Endothelial cell of umbilical vein (primary cell): Measurements from ENCODE around the gene TIPIN. TPM values are rescaled to one million over a fixed set of nuclear protein-coding genes. Genes with fewer than 3 reads are reported as not detected.
"Not testable (repeated sequence)": the region's sequence is repeated elsewhere in the genome, so short reads cannot be mapped to it uniquely, and the experiment has no call there.

Experiments used
- BruUV-seq: library from RNA; stranded (reverse); fragments of 400-500 nt; replicated peaks from 2 replicates; lab custom pipeline; 2021; lab: Mats Ljungman, UMichigan
- CTCF ChIA-PET: fragments of 300-600, 350-600 bp; sonication (Branson Sonifier 250); formaldehyde crosslinking; loops from one replicate; lab custom pipeline; 2021; ENCODE audit warnings: antibody characterized with exemption, inconsistent platforms; lab: Charles Lee
- POLR2A ChIA-PET: fragments of 300-600, 350-600 bp; sonication (Branson Sonifier 250); formaldehyde crosslinking; loops from one replicate; lab custom pipeline; 2021; ENCODE audit warnings: antibody characterized with exemption, inconsistent platforms; lab: Charles Lee
- DNase-seq: peaks from one replicate; pipeline ENCODE4 v3.0.0-alpha.2; 2011; ENCODE audit warnings: low read depth, low spot score
- FAIRE-seq: peaks from 2 replicates; lab custom pipeline; 2011; peaks lifted over from hg19 to GRCh38; lab: Jason Lieb, UNC
- H2AFZ ChIP-seq: 2 replicates; pipeline ENCODE4 v1.6.0; 2012; ENCODE audit warnings: low read depth, low read length, control low read depth, inconsistent platforms
- H3K27ac ChIP-seq: 2 replicates; pipeline ENCODE4 v1.5.1; 2011; ENCODE audit warnings: low read depth, mild to moderate bottlenecking, control low read depth, low read length, moderate library complexity; ENCODE audit not compliant: insufficient read depth
- H3K27me3 ChIP-seq, 2 experiments: 2 replicates each; pipeline versions ENCODE4 v1.6.0 to v1.6.1; 2011; ENCODE audit warnings: low read length in 2 of 2, mixed read lengths in 1 of 2; ENCODE audit not compliant: control insufficient read depth in 2 of 2, insufficient read depth in 2 of 2
- H3K36me3 ChIP-seq, 2 experiments: 2 replicates in 1 of 2; 3 replicates in 1 of 2; pipeline ENCODE4 v1.5.1; 2011; ENCODE audit warnings: low read length in 2 of 2, mild to moderate bottlenecking in 1 of 2, moderate library complexity in 1 of 2; ENCODE audit not compliant: control insufficient read depth in 2 of 2, insufficient read depth in 2 of 2; ENCODE audit errors: extremely low read depth in 1 of 2
- H3K4me1 ChIP-seq: 3 replicates; pipeline ENCODE4 v1.5.1; 2011; ENCODE audit warnings: mild to moderate bottlenecking, low read length; ENCODE audit not compliant: control insufficient read depth, insufficient read depth; ENCODE audit errors: extremely low read depth
- H3K4me2 ChIP-seq: 2 replicates; pipeline ENCODE4 v1.6.1; 2011; ENCODE audit warnings: low read length, control low read depth, mixed read lengths; ENCODE audit not compliant: insufficient read depth
- H3K4me3 ChIP-seq, 3 experiments: fragments of 200-600 bp in 1 of 3; sonication (generic), shearing (Covaris generic) in 1 of 3; replicated peaks in 1 of 3; 2 replicates each; pipeline ENCODE4 v1.5.1; 2011 to 2016; ENCODE audit warnings: control low read depth in 3 of 3, low read length in 3 of 3, mild to moderate bottlenecking in 2 of 3, inconsistent platforms in 1 of 3, low read depth in 1 of 3, moderate library complexity in 1 of 3; ENCODE audit not compliant: insufficient read depth in 1 of 3
- H3K79me2 ChIP-seq: 2 replicates; pipeline ENCODE4 v1.6.0; 2012; ENCODE audit warnings: low read length, inconsistent platforms; ENCODE audit not compliant: control insufficient read depth, insufficient read depth
- H3K9ac ChIP-seq: replicated peaks from 2 replicates; pipeline ENCODE3; 2011; ENCODE audit warnings: low read length, control low read depth; ENCODE audit not compliant: insufficient read depth; ENCODE audit errors: extremely low read depth
- H3K9me1 ChIP-seq: replicated peaks from 3 replicates; pipeline ENCODE4 v1.6.0; 2011; ENCODE audit warnings: mild to moderate bottlenecking, low read length; ENCODE audit not compliant: control insufficient read depth, insufficient read depth; ENCODE audit errors: extremely low read depth
- H3K9me3 ChIP-seq: replicated peaks from 2 replicates; pipeline ENCODE4 v1.5.1; 2012; ENCODE audit warnings: low read length, inconsistent platforms; ENCODE audit not compliant: control insufficient read depth, insufficient read depth
- H4K20me1 ChIP-seq: replicated peaks from 2 replicates; pipeline ENCODE3; 2011; ENCODE audit warnings: mild to moderate bottlenecking, low read length; ENCODE audit not compliant: control insufficient read depth, insufficient read depth; ENCODE audit errors: extremely low read depth
- MAX ChIP-seq: IDR thresholded peaks from 2 replicates; pipeline ENCODE4 v1.6.1; 2011; ENCODE audit not compliant: insufficient read depth, insufficient read length
- POLR2A ChIP-seq: IDR thresholded peaks from 2 replicates; pipeline ENCODE4 v1.6.1; 2012; ENCODE audit warnings: low read depth, mild to moderate bottlenecking, control low read depth, low read length
- POLR2AphosphoS5 ChIP-seq: IDR thresholded peaks from 2 replicates; pipeline ENCODE4 v1.6.1; 2012; ENCODE audit warnings: low read depth, mild to moderate bottlenecking, control low read depth, low read length, moderate library complexity; ENCODE audit not compliant: insufficient read depth
- dilution Hi-C: fragments of 300-500 bp; cut with MboI; formaldehyde crosslinking; loops from one replicate; pipeline ENCODE4 v1.15.0; 2019; ENCODE audit warnings: low sequenced_read_pairs; ENCODE audit not compliant: extremely low pct_ligation_motif_present
- intact Hi-C: fragments of 100-400 bp; cut with micrococcal nuclease; formaldehyde crosslinking; loops from one replicate; pipeline ENCODE4 v1.10.0; 2022
- polyA plus RNA-seq, 4 experiments: library from polyadenylated mRNA; depleted of rRNA in 3 of 4; stranded (reverse) in 3 of 4; unstranded in 1 of 4; fragments of >200 nt; gene quantifications; 2 replicates each; pipeline versions ENCODE4 v1.2.1 to v1.2.3, GENCODE V29; 2011 to 2012; ENCODE audit warnings: missing spikeins in 1 of 4
- total RNA-seq: library from RNA; stranded (reverse); gene quantifications from 2 replicates; pipeline ENCODE4 v1.2.3, GENCODE V29; 2021

The TIPIN gene
- total and polyA plus RNA-seq, 2 donors (not counting 3 experiments of a cell fraction or from before 2014, with no cell fraction given), result 3.6 to 15.4 TPM

DNA sequence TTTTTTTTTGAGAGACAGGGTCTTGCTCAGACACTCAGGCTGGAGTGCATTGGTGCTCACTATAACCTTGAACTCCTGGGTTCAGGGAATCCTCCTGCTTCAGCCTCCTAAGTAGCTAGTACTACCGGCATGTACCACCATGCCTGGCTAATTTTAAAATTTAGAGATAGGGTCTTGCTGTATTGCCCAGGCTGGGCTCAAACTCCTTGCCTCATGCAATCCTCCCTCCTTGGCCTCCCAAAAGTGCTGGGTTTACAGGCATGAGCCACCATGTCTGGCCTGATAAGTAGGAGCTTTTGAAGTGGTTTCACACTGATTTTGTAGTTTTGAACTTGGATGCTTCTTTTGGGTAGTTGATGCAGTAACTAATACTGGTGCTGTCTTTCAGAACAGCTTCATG lies 38.0 kb upstream of the TIPIN start:
- ChIA-PET POLR2A (no interaction called here), CTCF (interaction anchor here (2.1 kb wide), 1 partner anchor 11 kb away, joined by 11 read pairs; no protein-coding TSS in a partner anchor)
- intact Hi-C loops (no loop called here), dilution Hi-C loops (no loop called here)
- no peak overlapping the region for H3K27ac ChIP-seq
- no peak overlapping the region for H3K4me2 ChIP-seq
- FAIRE-seq, result no peak
- peaks cover 4% of the 10 kb centered on the region for H4K20me1 ChIP-seq
- no peak overlapping the region for H3K4me3 ChIP-seq
- no peak for TF ChIP-seq MAX
- no peak for TF ChIP-seq POLR2AphosphoS5
- TF ChIP-seq POLR2A, result no peak
- no peaks in the 10 kb centered on the region for H3K27me3 ChIP-seq
- H3K9me1 ChIP-seq, result no peaks in the 10 kb centered on the region
- no peak for DNase-seq
- H2AFZ ChIP-seq, result no peak overlapping the region
- H3K36me3 ChIP-seq, result no peaks in the 10 kb centered on the region
- H3K4me1 ChIP-seq, result peaks cover 17% of the 10 kb centered on the region
- no TSS peak for BruUV-seq
- no peaks in the 10 kb centered on the region for H3K9me3 ChIP-seq
- H3K79me2 ChIP-seq, result peaks cover 92% of the 10 kb centered on the region
- H3K9ac ChIP-seq, result no peak overlapping the region

- H3K9ac ChIP-seq, H3K9me3 ChIP-seq, H3K4me3 ChIP-seq, DNase-seq, BruUV-seq, H3K36me3 ChIP-seq, intact Hi-C loops, dilution Hi-C loops, H3K27ac ChIP-seq, H3K27me3 ChIP-seq, H3K9me1 ChIP-seq, FAIRE-seq, H4K20me1 ChIP-seq, H3K4me2 ChIP-seq, POLR2A ChIA-PET, H2AFZ ChIP-seq: not testable (repeated sequence)
- H3K4me1 ChIP-seq, result peaks cover 24% of the 10 kb centered on the region
- CTCF ChIA-PET, result interaction anchor here (0.7 to 1.2 kb wide), 3 partner anchors 10 to 106 kb away, joined by 3 read pairs; partner anchors contain the start of gene SNAPC5
- peaks cover 93% of the 10 kb centered on the region for H3K79me2 ChIP-seq
Observed at GRCh38 chr15:66393037-66393436, 36.6 kb upstream of the TIPIN start.
